HG03045 (cell line): ENCODE data around the gene HOXD1.

Source experiments
- ATAC-seq: cut with Tn5 transposase; IDR thresholded peaks from one replicate; pipeline ENCODE4 v1.9.1; 2021; ENCODE audit warnings: mild to moderate bottlenecking, moderate library complexity; ENCODE audit not compliant: unreplicated experiment

HOXD1 gene

DNA sequence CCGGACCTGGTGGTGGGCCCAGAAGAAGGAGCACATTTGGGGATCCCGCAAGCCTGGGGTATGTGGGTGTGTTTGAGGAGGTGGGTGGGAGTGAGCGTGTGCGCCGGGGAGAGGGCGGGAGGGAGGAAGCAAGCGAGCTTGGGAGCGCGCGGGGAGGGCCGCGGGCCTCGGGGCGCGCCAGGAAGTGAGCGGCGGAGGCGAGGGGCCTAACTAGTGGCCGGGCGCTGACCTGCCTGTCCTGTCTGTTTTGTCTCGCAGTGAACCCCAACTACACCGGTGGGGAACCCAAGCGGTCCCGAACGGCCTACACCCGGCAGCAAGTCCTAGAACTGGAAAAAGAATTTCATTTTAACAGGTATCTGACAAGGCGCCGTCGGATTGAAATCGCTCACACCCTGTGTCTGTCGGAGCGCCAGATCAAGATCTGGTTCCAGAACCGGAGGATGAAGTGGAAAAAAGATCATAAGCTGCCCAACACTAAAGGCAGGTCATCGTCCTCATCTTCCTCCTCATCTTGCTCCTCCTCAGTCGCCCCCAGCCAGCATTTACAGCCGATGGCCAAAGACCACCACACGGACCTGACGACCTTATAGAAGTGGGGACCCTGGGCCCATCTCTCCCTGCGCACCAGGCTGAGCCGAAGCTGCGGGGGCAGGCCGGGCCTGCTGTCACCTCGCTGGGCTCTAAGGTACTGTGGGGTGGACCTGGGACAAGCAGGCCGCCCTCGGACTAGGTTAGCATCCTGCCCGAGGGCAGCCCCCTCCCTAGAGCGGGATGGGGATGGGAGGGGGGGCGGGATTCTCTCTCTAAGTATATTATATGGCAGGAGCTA lies 35.9 kb upstream of the HOXD1 start:
- ATAC-seq: no peak

DNA sequence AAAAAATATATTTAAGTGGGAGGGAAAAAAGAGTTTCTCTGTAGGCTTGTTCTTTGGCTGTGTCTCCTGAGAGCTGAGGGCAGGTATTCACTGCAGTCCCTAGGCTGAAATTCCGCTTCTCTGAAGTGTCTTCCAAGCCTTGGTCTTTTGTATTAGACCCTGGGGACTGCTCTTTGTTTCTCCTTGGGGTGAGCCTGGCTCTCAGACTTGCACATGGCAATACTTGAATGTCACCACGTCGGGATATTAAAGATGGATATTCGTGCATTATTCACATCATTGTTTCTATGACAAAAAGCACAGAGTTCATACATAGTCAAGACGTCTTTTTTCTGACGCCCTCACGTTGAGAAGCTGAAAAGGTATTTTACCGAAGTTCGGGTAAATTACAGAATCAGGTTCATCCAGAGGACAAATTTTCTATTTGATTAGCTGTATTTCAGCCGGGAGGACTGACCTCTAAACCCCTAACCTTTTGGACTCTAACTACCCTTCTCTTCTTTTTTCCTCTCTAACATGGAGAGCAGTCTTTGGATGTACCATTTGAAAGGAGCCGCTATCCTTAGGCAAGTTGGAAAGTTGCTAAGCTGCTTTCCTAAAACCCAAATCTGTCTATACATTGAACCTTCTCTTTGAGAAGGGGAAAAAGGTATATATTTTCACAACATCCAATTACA lies 33.8 kb upstream of the HOXD1 start:
- no peak for ATAC-seq

- ATAC-seq: no peak
Measured at GRCh38 chr2:176155356-176156044, 33.0 kb upstream of the HOXD1 start.

GRCh38 chr2:176156301-176156806 lies 32.1 kb upstream of the HOXD1 start:
- no peak for ATAC-seq

DNA sequence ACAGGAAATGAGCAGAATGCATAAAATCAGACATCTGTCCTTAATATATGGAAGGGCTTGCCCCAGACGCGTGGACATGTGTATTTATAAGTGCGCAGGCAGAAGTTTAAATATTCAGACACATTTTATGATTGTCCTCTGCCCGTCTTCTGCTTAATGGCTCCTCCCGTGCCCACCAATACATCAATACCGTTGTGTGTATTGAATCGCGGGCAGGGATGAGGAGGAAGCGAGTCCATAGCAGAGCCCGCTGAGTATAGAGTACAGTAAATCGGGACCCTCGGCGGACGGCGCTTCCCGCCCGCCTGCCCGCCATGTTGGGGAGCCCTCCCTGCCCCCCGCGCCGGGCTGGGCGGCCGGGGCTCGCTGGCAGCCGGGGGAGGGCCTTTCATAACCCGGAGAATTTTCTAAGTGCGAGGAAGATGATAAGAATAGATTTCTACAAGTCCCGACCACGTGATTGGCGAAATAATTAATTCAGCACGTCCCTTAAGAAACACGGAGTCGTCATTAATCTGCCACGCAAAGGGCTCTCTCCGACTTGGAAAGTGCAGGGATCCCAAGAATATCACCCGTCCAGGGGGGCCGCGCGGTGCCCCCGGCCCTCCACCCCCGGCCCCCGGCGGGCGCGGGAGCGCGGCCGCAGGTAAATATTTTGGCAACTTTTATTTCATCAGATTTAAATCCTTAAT lies 31.5 kb upstream of the HOXD1 start, which contains the start of gene HOXD3:
Gene HOXD3, plus strand, starts transcription at position 501 of the 692 bp plus-strand sequence. CDS start 11,808 bp downstream, outside the sequence.
- no peak for ATAC-seq

GRCh38 chr2:176157499-176158185 lies 30.8 kb upstream of the HOXD1 start:
- ATAC-seq: no peak

- ATAC-seq: no peak
Measured at GRCh38 chr2:176158186-176158591, 30.3 kb upstream of the HOXD1 start.

DNA sequence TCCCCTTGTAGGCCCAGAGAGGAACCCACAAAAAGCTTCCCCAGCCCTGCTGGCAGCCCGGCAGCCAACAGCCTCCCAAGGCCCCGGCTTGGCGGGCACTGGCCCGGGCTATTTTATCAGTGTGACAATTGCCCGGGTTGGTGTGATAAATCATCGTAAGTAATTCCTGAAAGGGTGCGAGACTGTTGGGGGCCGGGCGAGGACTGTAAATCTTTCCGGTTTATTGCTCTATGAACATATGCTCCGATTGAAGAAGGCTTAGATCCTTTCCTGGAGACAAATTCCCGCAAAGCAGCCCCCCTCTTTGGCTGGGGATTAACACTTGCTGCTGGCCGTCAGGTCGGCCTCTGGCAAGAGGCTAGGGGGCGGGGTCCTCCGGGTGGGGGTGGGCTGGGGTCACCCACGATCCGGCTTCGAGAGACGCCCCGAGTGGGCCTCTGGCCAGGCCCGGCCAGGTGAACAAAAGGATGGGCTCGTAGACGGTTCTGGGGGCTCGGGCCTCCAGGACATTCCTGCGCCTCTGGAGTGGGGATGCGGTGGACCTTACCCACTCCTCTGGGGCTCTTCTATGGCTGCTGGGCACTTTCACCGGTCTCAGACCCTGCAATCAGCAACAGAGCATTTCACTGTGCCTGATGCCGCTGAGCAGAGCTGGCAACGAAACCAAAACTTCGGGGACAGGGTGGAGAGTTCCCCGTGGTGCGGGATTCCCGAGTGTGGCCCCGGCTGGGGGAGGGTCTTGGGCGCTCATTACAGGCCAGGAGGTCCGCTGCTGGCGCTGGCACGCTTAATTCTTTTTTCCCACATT lies 29.4 kb upstream of the HOXD1 start:
- no peak for ATAC-seq

DNA sequence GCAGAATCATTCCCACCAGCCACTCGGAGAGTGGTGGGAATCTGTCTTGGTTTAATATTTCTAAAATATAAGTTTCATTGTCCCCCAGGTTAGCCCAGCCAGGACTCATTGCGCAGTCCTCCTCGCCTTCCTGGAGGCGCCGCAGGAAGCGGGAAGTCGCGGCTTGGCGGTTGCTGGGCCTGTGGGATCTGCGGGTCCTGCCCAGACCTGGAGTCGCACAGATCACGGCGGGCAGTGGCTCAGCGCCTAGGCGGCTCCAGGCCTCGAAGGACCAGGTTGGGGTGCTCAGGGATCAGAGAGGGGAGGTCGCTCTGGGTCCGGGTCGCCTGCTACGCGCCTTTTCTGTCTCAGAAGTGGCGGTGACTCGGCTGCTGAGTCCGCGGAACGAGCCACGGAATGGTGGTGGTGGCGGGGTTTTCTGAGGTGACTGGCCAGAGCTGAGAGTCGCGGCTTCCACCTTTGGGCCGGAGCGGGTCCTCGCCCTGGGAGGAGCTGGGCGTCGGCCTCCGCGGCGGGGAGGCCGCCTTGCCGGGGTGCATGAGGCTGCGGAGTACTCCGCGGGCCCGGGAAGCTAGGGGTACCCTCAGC lies 28.7 kb upstream of the HOXD1 start:
- ATAC-seq: no peak

- no peak for ATAC-seq
Measured at GRCh38 chr2:176160251-176160985, 28.1 kb upstream of the HOXD1 start.

- ATAC-seq: no peak
Measured at GRCh38 chr2:176160986-176161824, 27.3 kb upstream of the HOXD1 start.

DNA sequence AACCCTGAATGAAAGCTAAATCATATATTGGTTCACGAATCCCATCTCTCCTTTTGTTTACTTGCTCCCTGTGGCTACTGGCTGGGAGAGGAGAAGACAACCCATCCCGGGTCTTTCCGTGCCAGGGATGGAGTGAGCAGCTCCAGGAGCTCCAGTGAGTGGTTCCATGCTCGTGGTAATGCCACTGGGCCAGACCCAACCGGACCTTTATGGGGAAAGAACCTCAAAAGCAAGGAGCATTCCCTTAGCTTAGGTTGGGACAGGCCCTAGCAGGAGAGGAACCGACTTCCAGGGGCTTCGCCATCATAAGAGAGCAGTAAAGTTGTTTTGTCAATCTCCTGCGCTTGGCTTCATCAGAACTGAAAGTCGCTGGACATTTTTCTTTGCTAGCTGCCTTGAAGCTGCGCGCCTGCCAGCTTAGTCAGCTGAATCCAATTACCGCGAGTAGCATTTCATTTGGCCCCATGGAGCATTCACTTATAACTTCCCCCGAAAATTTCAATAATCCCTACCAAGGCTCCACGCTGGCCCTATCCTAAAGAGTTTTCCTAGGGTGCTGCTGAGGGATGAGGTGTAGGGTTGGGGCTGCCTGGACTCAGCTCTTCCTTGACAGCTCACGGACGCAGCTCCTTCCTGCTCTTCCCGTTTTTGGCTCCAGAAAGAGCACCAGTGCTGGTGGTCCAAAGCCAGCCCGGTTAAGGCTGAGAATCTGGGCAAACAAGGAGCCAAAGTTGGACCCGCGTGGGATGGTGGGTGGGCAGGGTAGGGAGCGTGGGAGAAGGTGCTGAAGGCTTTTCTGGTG lies 26.4 kb upstream of the HOXD1 start:
- no peak for ATAC-seq

DNA sequence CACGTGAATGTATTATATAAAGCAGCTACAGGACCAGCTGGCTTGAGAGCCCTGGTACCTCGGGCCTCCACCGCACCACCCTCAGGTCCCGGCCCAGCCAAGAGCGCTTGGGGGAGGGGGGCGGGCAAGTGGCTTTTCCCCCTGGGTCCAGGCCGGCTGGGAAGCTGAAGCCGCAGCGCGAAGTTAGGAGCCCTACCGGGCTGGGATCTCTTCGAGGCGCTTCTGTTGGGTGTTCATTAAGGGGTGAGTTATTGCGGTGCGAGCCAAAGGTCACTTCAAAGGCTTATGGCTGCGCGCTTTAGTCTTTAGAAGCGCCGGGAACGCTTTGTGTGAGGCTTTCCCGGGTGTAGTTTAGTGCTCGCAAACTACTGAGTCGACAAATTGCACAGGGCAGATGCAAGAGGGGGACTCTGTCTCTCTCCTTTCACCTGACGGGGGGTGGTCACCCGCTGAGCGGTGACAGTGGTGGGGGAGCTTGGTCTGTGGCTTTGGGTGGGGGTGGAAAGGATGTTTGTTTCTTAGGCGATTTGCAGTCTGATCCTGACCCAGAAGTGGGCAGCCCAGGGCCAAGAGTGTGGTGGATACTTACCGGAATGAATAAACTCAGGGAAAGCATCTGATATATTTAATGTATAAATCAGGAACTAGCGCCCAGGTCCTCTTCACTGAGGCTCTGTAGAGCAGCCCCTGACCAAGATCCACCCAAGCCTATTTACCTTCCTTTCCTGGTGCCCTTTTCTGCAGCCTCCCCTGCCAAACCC lies 25.4 kb upstream of the HOXD1 start:
- ATAC-seq: no peak

DNA sequence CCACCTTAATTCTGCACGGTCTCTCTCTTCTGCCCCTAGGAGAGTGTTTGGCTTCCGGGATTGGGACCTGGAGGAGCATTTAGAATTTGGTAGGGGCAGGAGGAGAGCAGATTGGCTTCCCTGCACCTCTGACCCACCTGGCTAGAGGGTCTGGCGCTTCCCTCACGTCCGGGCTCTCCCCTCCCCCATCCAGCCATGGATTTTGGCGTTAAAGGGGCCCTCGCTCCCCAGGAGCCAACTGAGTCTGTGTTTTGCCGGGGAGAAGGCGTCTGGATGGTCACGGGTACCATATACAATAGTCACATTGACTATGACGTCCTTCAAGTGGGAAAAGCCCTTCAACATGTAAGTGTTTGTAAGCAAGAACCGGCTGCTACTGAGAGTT lies 24.8 kb upstream of the HOXD1 start:
- no peak for ATAC-seq

- ATAC-seq: no peak
Measured at GRCh38 chr2:176164201-176164600, 24.3 kb upstream of the HOXD1 start.
